HepG2 (cell line): ENCODE data around the gene EFNA2. TPM values are rescaled to one million over a fixed set of nuclear protein-coding genes. Genes with fewer than 3 reads are reported as not detected.

Experiments used
- ATAC-seq: fragments of 200-7000 bp; cut with Tn5 transposase; 3 replicates; pipeline ENCODE4 v1.9.1; 2020; ENCODE audit warnings: mild to moderate bottlenecking, moderate library complexity
- BruUV-seq: library from RNA; stranded (reverse); fragments of 400-500 nt; replicated peaks from 2 replicates; lab custom pipeline; 2021; lab: Mats Ljungman, UMichigan
- CTCF ChIA-PET: fragments of 300-600 bp; formaldehyde crosslinking; extraction: SDS; loops from one replicate; lab custom pipeline; 2021; ENCODE audit warnings: low total read pairs, inconsistent platforms, low intra/inter-chr PET ratio; lab: Yijun Ruan, JAX
- POLR2A ChIA-PET: fragments of 350-600 bp; sonication (Branson Sonifier 250); formaldehyde crosslinking; loops from one replicate; lab custom pipeline; 2020; ENCODE audit warnings: antibody characterized with exemption, inconsistent platforms; lab: Yijun Ruan, JAX
- DNase-seq: peaks from one replicate; pipeline ENCODE4 v3.0.0-alpha.2; 2015; ENCODE audit warnings: low spot score
- FAIRE-seq: peaks from 3 replicates; lab custom pipeline; 2011; peaks lifted over from hg19 to GRCh38; lab: Jason Lieb, UNC
- H2AFZ ChIP-seq: one replicate; pipeline ENCODE4 v1.6.1; 2011; ENCODE audit warnings: low read length, inconsistent platforms
- H3K27ac ChIP-seq: fragments of 300-600 bp; 3 replicates; pipeline ENCODE4 v1.8.0; 2011; ENCODE audit warnings: mixed run types, mild to moderate bottlenecking, mixed read lengths, low read length, inconsistent platforms; ENCODE audit not compliant: insufficient read depth; ENCODE audit errors: extremely low read length
- H3K27me3 ChIP-seq, 2 experiments: fragments of 200-600 bp in 1 of 2; 2 replicates in 1 of 2; 3 replicates in 1 of 2; pipeline versions ENCODE4 v1.6.0 to v1.8.0; 2011; ENCODE audit warnings: low read length in 2 of 2, mild to moderate bottlenecking in 2 of 2, moderate library complexity in 2 of 2, inconsistent platforms in 1 of 2; ENCODE audit not compliant: insufficient read depth in 2 of 2, control insufficient read depth in 1 of 2
- H3K36me3 ChIP-seq, 2 experiments: fragments of 200-600 bp in 1 of 2; replicated peaks in 1 of 2; 2 replicates in 1 of 2; 3 replicates in 1 of 2; pipeline versions ENCODE4 v1.5.1 to v1.8.0; 2011; ENCODE audit warnings: low read length in 2 of 2, inconsistent platforms in 1 of 2; ENCODE audit not compliant: insufficient read depth in 2 of 2, control insufficient read depth in 1 of 2
- H3K4me1 ChIP-seq: 2 replicates; pipeline ENCODE4 v1.5.1; 2012; ENCODE audit warnings: low read length, inconsistent platforms; ENCODE audit not compliant: insufficient read depth
- H3K4me2 ChIP-seq: 2 replicates; pipeline ENCODE4 v1.6.0; 2011; ENCODE audit warnings: low read depth, low read length, inconsistent platforms
- H3K4me3 ChIP-seq, 3 experiments: fragments of 200-600 bp in 1 of 3; sonication (generic), shearing (Covaris generic) in 1 of 3; replicated peaks in 1 of 3; 2 replicates each; pipeline ENCODE4 v1.5.1; 2011 to 2016; ENCODE audit warnings: low read length in 3 of 3, inconsistent platforms in 2 of 3, low read depth in 2 of 3, mild to moderate bottlenecking in 2 of 3, control low read depth in 1 of 3, mixed read lengths in 1 of 3; ENCODE audit not compliant: insufficient read depth in 1 of 3
- H3K79me2 ChIP-seq: one replicate; pipeline ENCODE4 v1.6.1; 2011; ENCODE audit warnings: low read length, inconsistent platforms; ENCODE audit not compliant: insufficient read depth
- H3K9ac ChIP-seq: 2 replicates; pipeline ENCODE4 v1.6.0; 2011; ENCODE audit warnings: mild to moderate bottlenecking, low read depth, low read length, inconsistent platforms; ENCODE audit not compliant: insufficient read depth
- H3K9me3 ChIP-seq: 2 replicates; pipeline ENCODE4 v1.5.1; 2012; ENCODE audit warnings: mild to moderate bottlenecking, low read length
- H4K20me1 ChIP-seq: 2 replicates; pipeline ENCODE4 v1.6.0; 2011; ENCODE audit warnings: inconsistent platforms, mild to moderate bottlenecking, low read length, moderate library complexity; ENCODE audit not compliant: insufficient read depth
- ELF4 ChIP-seq: sonication (generic); formaldehyde crosslinking; IDR thresholded peaks from 2 replicates; pipeline ENCODE4 v1.5.0; 2020; ENCODE audit warnings: missing genetic modification reagents, mild to moderate bottlenecking, moderate library complexity, borderline replicate concordance
- FIP1L1 ChIP-seq: fragments of 200-400 bp; formaldehyde crosslinking; IDR thresholded peaks from 2 replicates; pipeline ENCODE4 v1.6.1; 2018; ENCODE audit warnings: low read depth, mild to moderate bottlenecking, low read length, moderate library complexity, borderline replicate concordance; ENCODE audit not compliant: insufficient read depth
- HNRNPUL1 ChIP-seq: fragments of 200-400 bp; formaldehyde crosslinking; IDR thresholded peaks from 2 replicates; pipeline ENCODE4 v1.6.1; 2017; ENCODE audit warnings: low read depth, mild to moderate bottlenecking, low read length, moderate library complexity
- RXRB ChIP-seq: IDR thresholded peaks from 2 replicates; pipeline ENCODE4 v1.6.1; 2016; ENCODE audit warnings: borderline replicate concordance, missing genetic modification reagents, missing compliant biosample characterization
- SCMH1 ChIP-seq: sonication (generic); formaldehyde crosslinking; IDR thresholded peaks from 2 replicates; pipeline ENCODE4 v1.9.0; 2021; ENCODE audit warnings: missing genetic modification reagents, mild to moderate bottlenecking, borderline replicate concordance
- TRAFD1 ChIP-seq: sonication (generic); formaldehyde crosslinking; IDR thresholded peaks from 2 replicates; pipeline ENCODE4 v1.5.1; 2020; ENCODE audit warnings: missing genetic modification reagents, mild to moderate bottlenecking, borderline replicate concordance
- U2AF1 ChIP-seq: fragments of 200-400 bp; formaldehyde crosslinking; optimal IDR thresholded peaks from 2 replicates; pipeline ENCODE3; 2017; ENCODE audit warnings: mild to moderate bottlenecking, low read depth, low read length
- ZFY ChIP-seq: sonication (generic); formaldehyde crosslinking; IDR thresholded peaks from 2 replicates; pipeline ENCODE4 v1.4.0; 2020; ENCODE audit warnings: missing genetic modification reagents
- ZNF232 ChIP-seq: sonication (generic); formaldehyde crosslinking; IDR thresholded peaks from 2 replicates; pipeline ENCODE4 v1.4.0; 2020; ENCODE audit warnings: missing genetic modification reagents, borderline replicate concordance
- ZNF274 ChIP-seq: sonication (generic); formaldehyde crosslinking; IDR thresholded peaks from 2 replicates; pipeline ENCODE4 v1.5.1; 2020; ENCODE audit warnings: mild to moderate bottlenecking, missing genetic modification reagents
- ZNF383 ChIP-seq: sonication (generic); formaldehyde crosslinking; IDR thresholded peaks from 2 replicates; pipeline ENCODE4 v1.4.0; 2020; ENCODE audit warnings: missing genetic modification reagents, mild to moderate bottlenecking, borderline replicate concordance
- ZNF589 ChIP-seq: sonication (generic); formaldehyde crosslinking; conservative IDR thresholded peaks from 2 replicates; pipeline ENCODE4 v1.8.0; 2022; ENCODE audit warnings: mild to moderate bottlenecking, moderate library complexity, missing genetic modification reagents
- ZSCAN31 ChIP-seq: sonication (generic); formaldehyde crosslinking; IDR thresholded peaks from 2 replicates; pipeline ENCODE4 v1.5.0; 2020; ENCODE audit warnings: low read depth, mild to moderate bottlenecking, missing genetic modification reagents
- WGBS: methylation state at CpG from one replicate; pipeline ENCODE4 v1.1.6; 2017; ENCODE audit warnings: low lambda C conversion rate; 5-methylcytosine and 5-hydroxymethylcytosine counted together
- in situ Hi-C: cut with HindIII; loops from 2 replicates; pipeline ENCODE4 v1.10.0; 2017; ENCODE audit warnings: low pct_unique_long_range_greater_than_20kb; ENCODE audit not compliant: extremely low pct_ligation_motif_present
- intact Hi-C: fragments of 100-400 bp; cut with micrococcal nuclease; formaldehyde crosslinking; loops from one replicate; pipeline ENCODE4 v1.10.0; 2022; ENCODE audit not compliant: unreplicated experiment
- polyA plus RNA-seq, 8 experiments: library from polyadenylated mRNA; depleted of rRNA in 3 of 8; stranded (reverse) in 7 of 8; unstranded in 1 of 8; fragments of >200 nt; fragmentation: Illumina TruSeq in 4 of 8; extraction: Trizol in 4 of 8; gene quantifications; 2 replicates each; pipeline versions ENCODE4 v1.2.1 to v1.2.3, GENCODE V29; 2011 to 2016; ENCODE audit warnings: low read depth in 4 of 8, missing spikeins in 1 of 8, mixed read lengths in 1 of 8; ENCODE audit not compliant: insufficient read depth in 1 of 8
- total RNA-seq, 5 experiments: library from RNA; depleted of rRNA; stranded (reverse); fragments of >200 nt; fragmentation: Illumina TruSeq; extraction: Trizol; gene quantifications; 2 replicates each; pipeline ENCODE4 v1.2.3, GENCODE V29; 2016; ENCODE audit warnings: low read depth in 1 of 5
- TF ChIP-seq, protein P1 (sequence below): IDR thresholded peaks from 2 replicates; pipeline ENCODE4 v1.6.1; 2016; ENCODE audit warnings: mild to moderate bottlenecking, missing biosample characterization, missing genetic modification reagents

The EFNA2 gene
- total and polyA plus RNA-seq, 2 of the 13 experiments (the other 11 are each of a cell fraction or from before 2014, with no cell fraction given), result 6.0 to 9.9 TPM

GRCh38 chr19:1258163-1258492 lies 27.5 kb upstream of the EFNA2 start (continued):
- TF ChIP-seq ZNF383 (CRISPR knock-in tag), result no peak
- no peak for TF ChIP-seq ZNF274 (CRISPR knock-in tag)
- no peak for TF ChIP-seq ZNF589
- TF ChIP-seq TRAFD1 (CRISPR knock-in tag), result no peak
- TF ChIP-seq, protein P1, sequence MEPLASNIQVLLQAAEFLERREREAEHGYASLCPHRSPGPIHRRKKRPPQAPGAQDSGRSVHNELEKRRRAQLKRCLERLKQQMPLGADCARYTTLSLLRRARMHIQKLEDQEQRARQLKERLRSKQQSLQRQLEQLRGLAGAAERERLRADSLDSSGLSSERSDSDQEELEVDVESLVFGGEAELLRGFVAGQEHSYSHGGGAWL (CRISPR knock-in tag), result no peak
- no peak for TF ChIP-seq HNRNPUL1
- no peak for TF ChIP-seq ELF4 (CRISPR knock-in tag)
- no peak for TF ChIP-seq SCMH1 (CRISPR knock-in tag)

DNA sequence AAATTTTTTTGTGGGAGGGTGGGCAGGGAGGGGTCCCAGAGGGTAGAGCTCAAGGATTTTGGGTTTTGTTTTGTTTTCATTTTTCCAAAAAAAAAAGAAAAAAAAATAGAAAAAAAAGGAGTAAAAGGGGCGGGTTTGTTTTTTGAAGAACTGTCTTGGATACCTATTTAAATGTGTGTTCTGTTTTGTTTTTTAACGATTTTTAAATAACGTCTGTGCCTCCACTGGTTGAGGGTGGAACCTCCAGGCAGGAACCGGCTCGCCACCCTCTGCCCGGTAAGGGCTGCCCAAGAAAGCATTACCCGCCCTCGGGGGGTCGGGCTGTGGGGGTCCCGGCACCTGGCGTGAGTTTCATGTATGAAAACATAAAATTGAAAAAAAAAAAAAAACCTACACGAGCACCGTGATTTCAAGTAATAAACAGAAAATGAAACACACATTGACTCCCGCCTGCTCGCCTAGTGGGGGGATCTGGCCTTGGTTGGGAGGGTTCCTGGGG lies 26.9 kb upstream of the EFNA2 start:
- no peak for FAIRE-seq
- BruUV-seq, result no TSS peak
- WGBS, result 28% methylated on average over 15 of the region's 15 CpGs

More for the DNA sequence above, 26.9 kb upstream of the EFNA2 start:
- Histone ChIP-seq H2AFZ (no peak overlapping the region), H3K9ac (peak overlapping the region; percentile 27; the same call in 1 of the 2 replicates), H3K27ac (peak overlapping the region; percentile 85), H3K27me3 (no peaks in the 10 kb centered on the region), H3K36me3 (peaks cover 18 to 38% of the 10 kb centered on the region in 2 experiments), H3K4me1 (peaks cover 88% of the 10 kb centered on the region), H3K9me3 (no peaks in the 10 kb centered on the region), H3K79me2 (peaks cover 18% of the 10 kb centered on the region), H4K20me1 (peaks cover 50% of the 10 kb centered on the region; the same call in 1 of the 2 replicates), H3K4me2 (peak overlapping the region; percentile 79), H3K4me3 (peak overlapping the region in 2 of 3 experiments; percentile 21 to 67; a peak in 3 of 6 replicates)
- ChIA-PET POLR2A (interaction anchor here (0.7 to 13.7 kb wide), 4 partner anchors 4 to 33 kb away, joined by 3 to 668 read pairs (median 566); partner anchors contain the start of genes ATP5F1D, CIRBP and MIDN), CTCF (no interaction called here)
- intact Hi-C loops (no loop called here), in situ Hi-C loops (no loop called here)
- ATAC-seq (no peak), DNase-seq (no peak)
- TF ChIP-seq RXRB, result no peak
- no peak for TF ChIP-seq ZFY (CRISPR knock-in tag)
- no peak for TF ChIP-seq FIP1L1
- TF ChIP-seq ZNF232 (CRISPR knock-in tag), result no peak
- no peak for TF ChIP-seq ZSCAN31 (CRISPR knock-in tag)
- peak; percentile 71 for TF ChIP-seq U2AF1
